ENCODE results near the gene PLCH1.

Gene PLCH1

DNA sequence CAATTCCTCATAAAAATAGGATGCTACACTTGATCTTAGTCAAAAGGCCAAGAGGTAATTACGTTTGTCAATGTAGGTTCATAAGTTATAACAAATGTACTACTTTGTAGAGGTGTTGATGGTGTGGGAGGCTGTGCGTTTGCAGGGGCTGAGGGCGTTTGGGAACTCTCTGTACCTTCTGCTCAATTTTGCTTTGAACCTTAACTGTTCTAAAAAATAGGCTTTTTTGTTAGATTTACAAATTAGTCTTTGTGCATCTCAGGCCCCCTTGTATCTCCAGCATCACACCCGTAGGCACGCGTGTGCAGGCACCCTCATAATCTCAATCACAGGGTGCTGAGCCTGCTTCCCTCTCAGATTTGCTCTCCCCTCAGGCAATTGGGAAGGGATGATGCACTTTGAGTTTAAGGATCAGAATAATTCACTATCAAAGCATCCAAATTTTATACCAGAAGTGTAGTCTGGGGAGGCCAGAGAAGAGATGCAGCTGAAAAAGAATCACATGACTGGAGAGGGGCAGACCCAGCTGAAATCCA lies 415.3 kb downstream of the PLCH1 start:
- DNase-seq: no peak

DNA sequence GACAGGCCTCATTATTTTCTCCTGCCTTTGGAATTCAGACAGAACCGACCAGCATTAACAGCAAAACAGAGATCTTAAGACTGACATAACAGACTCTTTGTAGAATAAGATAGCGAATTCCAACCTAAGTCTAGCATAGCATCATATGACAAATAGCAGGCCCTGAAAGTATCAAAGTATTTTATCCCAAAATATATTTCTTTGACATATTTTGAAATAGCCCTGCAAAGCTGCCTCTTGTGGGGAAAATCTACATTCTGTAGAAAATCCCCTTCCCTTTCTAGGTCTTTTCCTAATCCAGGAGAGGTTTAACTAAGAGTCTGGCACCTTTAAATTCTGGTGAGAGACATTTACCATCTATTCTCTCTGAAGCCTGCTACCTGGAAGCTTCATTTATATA lies 417.0 kb downstream of the PLCH1 start:
- no peak for DNase-seq

DNA sequence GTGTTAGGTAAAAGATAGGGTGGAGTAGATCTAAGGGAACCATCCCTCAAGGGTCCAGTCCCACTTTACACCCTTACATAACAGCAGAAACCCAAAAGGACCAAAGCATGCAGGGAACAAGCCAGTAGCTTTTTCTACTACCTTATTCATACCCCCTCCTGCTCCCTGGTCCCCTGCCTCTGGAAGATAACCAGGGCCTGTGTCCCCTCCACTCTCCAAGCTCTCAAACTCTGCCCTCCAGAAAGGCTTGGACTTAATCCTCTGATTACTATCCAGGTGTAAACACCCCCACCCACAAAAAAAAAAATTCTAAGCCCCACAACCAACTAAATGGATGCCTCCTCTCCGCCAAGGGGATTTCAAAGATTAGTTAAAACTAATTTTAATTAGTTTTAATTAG lies 417.4 kb downstream of the PLCH1 start:
- DNase-seq: no peak

DNA sequence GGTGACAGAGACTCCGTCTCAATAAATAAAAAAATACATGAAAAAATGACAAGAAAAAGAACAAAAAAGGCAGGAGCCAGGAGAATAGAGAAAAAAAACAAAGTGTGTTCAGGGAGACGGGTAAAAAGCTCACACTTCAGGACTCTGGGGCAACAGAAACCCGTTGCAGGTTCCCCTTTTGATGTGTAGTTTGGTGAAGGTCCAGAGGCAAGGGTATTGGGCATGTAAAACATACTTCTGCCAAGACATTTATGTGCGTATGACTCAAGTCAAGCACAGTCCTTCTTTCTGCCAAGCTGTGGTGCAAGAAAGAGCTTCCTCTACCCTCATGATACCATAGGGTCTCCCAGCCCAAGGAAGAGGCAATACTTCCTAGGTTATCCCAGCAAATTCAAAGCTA lies 418.0 kb downstream of the PLCH1 start:
- no peak for DNase-seq

DNA sequence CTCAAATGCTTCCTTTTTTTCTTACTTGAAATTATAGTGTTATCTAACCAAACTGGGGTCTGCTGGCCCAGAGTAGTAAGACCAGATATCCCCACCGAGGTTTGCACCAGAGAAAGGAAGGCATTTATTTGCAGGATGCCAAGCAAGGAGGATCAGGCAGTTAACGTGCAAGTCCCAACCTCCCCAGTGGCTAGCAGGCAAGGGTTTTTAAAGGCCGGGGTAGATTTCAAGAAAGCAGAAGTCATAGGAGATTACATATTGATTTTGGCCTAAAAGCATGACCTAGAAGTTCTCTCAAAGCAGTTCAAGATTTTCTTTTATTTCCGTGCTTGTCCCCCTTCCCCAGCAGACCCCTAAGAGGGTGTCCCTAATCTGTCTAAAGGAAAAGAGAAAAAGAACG lies 418.6 kb downstream of the PLCH1 start:
- DNase-seq: no peak
